Effector CD4-positive, alpha-beta T cell (primary cell): Measurements from ENCODE around the gene LHPP.
"Not testable (repeated sequence)": the region's sequence is repeated elsewhere in the genome, so short reads cannot be mapped to it uniquely, and the experiment has no call there.

Experiments
- DNase-seq: peaks from one replicate; pipeline ENCODE4 v3.0.0-alpha.2; 2020

LHPP gene

GRCh38 chr10:124539935-124540641 lies 78.5 kb downstream of the LHPP start:
- DNase-seq = peak; percentile 66

- no peak for DNase-seq
Measured at GRCh38 chr10:124541076-124541903, 79.7 kb downstream of the LHPP start.

GRCh38 chr10:124542336-124542735 lies 80.7 kb downstream of the LHPP start:
- no peak for DNase-seq

GRCh38 chr10:124543146-124543545 lies 81.5 kb downstream of the LHPP start:
- no peak for DNase-seq

GRCh38 chr10:124543971-124544370 lies 82.3 kb downstream of the LHPP start:
- no peak for DNase-seq

- DNase-seq = no peak
Measured at GRCh38 chr10:124544711-124545110, 83.1 kb downstream of the LHPP start.

- DNase-seq = no peak
Measured at GRCh38 chr10:124545351-124546054, 83.9 kb downstream of the LHPP start.

- no peak for DNase-seq
Measured at GRCh38 chr10:124546055-124546369, 84.4 kb downstream of the LHPP start.

- no peak for DNase-seq
Measured at GRCh38 chr10:124546957-124547646, 85.5 kb downstream of the LHPP start.

- no peak for DNase-seq
Measured at GRCh38 chr10:124547647-124548168, 86.1 kb downstream of the LHPP start.

- not testable (repeated sequence) for DNase-seq
Measured at GRCh38 chr10:124549171-124549570, 87.5 kb downstream of the LHPP start.

- DNase-seq = no peak
Measured at GRCh38 chr10:124550293-124551034, 88.8 kb downstream of the LHPP start.

GRCh38 chr10:124551097-124551496 lies 89.5 kb downstream of the LHPP start:
- no peak for DNase-seq

- no peak for DNase-seq
Measured at GRCh38 chr10:124551755-124552154, 90.1 kb downstream of the LHPP start.

GRCh38 chr10:124552691-124553276 lies 91.2 kb downstream of the LHPP start:
- no peak for DNase-seq

- DNase-seq = no peak
Measured at GRCh38 chr10:124554085-124554858, 92.6 kb downstream of the LHPP start.

GRCh38 chr10:124557167-124557566 lies 95.5 kb downstream of the LHPP start:
- no peak for DNase-seq

- DNase-seq = no peak
Measured at GRCh38 chr10:124557648-124558338, 96.2 kb downstream of the LHPP start.

GRCh38 chr10:124558339-124559321 lies 97.0 kb downstream of the LHPP start:
- no peak for DNase-seq
